ACC112 (cell line): Measurements from ENCODE around the gene GIMAP5.

ENCODE experiments used
- H2AFZ ChIP-seq: fragments of 200-600 bp; sonication (generic); one replicate; pipeline ENCODE4 v1.6.0; 2017; ENCODE audit warnings: antibody characterized with exemption, low read length; ENCODE audit not compliant: unreplicated experiment
- H3K27ac ChIP-seq: fragments of 200-600 bp; sonication (generic); 2 replicates; pipeline ENCODE4 v1.5.1; 2014; ENCODE audit warnings: low read depth, mild to moderate bottlenecking, antibody characterized with exemption, low read length, moderate library complexity
- H3K27me3 ChIP-seq: fragments of 200-600 bp; sonication (generic); 2 replicates; pipeline ENCODE4 v1.6.1; 2014; ENCODE audit warnings: mild to moderate bottlenecking, antibody characterized with exemption, low read length, moderate library complexity, mixed read lengths; ENCODE audit not compliant: insufficient read depth
- H3K36me3 ChIP-seq: fragments of 200-600 bp; sonication (generic); 2 replicates; pipeline ENCODE4 v1.6.1; 2016; ENCODE audit warnings: mild to moderate bottlenecking, antibody characterized with exemption, low read length, moderate library complexity, mixed read lengths; ENCODE audit not compliant: insufficient read depth
- H3K4me1 ChIP-seq: fragments of 200-600 bp; sonication (generic); one replicate; pipeline ENCODE4 v1.6.1; 2016; ENCODE audit warnings: low read length, mixed read lengths; ENCODE audit not compliant: insufficient read depth, unreplicated experiment, control insufficient read depth
- H3K4me3 ChIP-seq: fragments of 200-600 bp; sonication (generic); 2 replicates; pipeline ENCODE4 v1.5.1; 2014; ENCODE audit warnings: mild to moderate bottlenecking, low read depth, low read length
- H3K79me2 ChIP-seq: fragments of 200-600 bp; sonication (generic); one replicate; pipeline ENCODE4 v1.6.0; 2016; ENCODE audit warnings: low read length; ENCODE audit not compliant: control insufficient read depth, unreplicated experiment, insufficient read depth

GIMAP5 gene

DNA sequence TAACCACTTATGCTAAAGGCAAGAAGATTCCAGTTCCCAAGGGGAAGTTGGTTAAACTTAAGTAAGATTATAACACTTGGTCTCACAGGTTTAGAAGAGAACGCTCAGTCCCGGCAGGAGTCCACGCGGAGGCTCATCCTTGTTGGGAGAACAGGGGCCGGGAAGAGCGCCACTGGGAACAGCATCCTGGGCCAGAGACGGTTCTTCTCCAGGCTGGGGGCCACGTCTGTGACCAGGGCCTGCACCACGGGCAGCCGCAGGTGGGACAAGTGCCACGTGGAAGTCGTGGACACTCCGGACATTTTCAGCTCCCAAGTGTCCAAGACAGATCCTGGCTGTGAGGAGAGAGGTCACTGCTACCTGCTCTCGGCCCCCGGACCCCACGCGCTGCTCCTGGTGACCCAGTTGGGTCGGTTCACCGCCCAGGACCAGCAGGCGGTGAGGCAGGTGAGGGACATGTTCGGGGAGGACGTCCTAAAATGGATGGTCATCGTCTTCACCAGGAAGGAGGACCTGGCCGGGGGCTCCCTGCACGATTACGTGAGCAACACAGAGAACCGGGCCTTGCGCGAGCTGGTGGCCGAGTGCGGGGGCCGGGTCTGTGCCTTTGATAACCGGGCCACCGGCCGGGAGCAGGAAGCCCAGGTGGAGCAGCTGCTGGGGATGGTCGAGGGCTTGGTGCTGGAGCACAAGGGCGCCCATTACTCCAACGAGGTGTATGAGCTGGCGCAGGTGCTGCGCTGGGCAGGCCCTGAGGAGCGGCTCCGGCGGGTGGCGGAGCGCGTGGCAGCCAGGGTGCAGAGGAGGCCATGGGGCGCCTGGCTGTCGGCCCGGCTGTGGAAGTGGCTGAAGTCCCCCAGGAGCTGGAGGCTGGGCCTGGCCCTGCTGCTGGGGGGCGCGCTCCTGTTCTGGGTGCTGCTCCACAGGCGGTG lies 17.0 kb upstream of the GIMAP5 start:
- no peaks in the 10 kb centered on the region for H3K27me3 ChIP-seq
- H3K4me3 ChIP-seq = no peak overlapping the region
- H3K79me2 ChIP-seq = no peaks in the 10 kb centered on the region
- H3K27ac ChIP-seq = no peak overlapping the region
- H2AFZ ChIP-seq = no peak overlapping the region
- H3K4me1 ChIP-seq = no peaks in the 10 kb centered on the region
- H3K36me3 ChIP-seq = no peaks in the 10 kb centered on the region

- H3K79me2 ChIP-seq = no peaks in the 10 kb centered on the region
- no peaks in the 10 kb centered on the region for H3K36me3 ChIP-seq
- H3K4me1 ChIP-seq = no peaks in the 10 kb centered on the region
- no peak overlapping the region for H2AFZ ChIP-seq
- H3K27ac ChIP-seq = no peak overlapping the region
- H3K4me3 ChIP-seq = no peak overlapping the region
- H3K27me3 ChIP-seq = no peaks in the 10 kb centered on the region
Observed at GRCh38 chr7:150721970-150722373, 15.2 kb upstream of the GIMAP5 start.

DNA sequence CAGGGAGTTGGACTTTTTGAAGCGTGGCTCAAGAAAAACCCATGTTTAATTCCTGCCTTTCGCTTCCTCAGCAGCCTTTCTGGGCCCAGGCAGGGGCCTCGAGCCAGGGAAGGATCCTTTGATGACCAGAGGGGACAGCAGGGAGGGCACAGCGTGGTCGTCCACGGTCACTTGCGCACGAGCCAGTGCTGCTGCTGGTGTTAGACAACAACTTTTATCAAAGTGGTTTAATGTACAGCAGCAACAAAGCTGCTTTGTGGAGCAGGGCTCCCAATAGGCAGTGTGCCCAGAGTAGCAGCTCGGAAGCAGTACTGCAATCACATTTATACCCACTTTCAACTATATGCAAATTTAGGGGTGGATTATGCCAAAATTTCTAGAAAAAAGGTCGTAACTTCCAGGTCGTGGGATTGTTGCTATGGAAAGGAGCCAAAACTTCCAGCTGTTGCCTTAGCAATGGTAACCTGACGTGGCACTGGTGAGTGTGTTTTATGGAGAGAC lies 14.7 kb upstream of the GIMAP5 start:
- Histone ChIP-seq H3K4me1 (no peaks in the 10 kb centered on the region), H3K27ac (no peak overlapping the region), H2AFZ (no peak overlapping the region), H3K79me2 (no peaks in the 10 kb centered on the region), H3K27me3 (no peaks in the 10 kb centered on the region), H3K36me3 (no peaks in the 10 kb centered on the region), H3K4me3 (no peak overlapping the region)

- no peak overlapping the region for H2AFZ ChIP-seq
- H3K27ac ChIP-seq = no peak overlapping the region
- no peaks in the 10 kb centered on the region for H3K36me3 ChIP-seq
- H3K79me2 ChIP-seq = no peaks in the 10 kb centered on the region
- no peaks in the 10 kb centered on the region for H3K4me1 ChIP-seq
- no peaks in the 10 kb centered on the region for H3K27me3 ChIP-seq
- H3K4me3 ChIP-seq = no peak overlapping the region
Observed at GRCh38 chr7:150723467-150723866, 13.8 kb upstream of the GIMAP5 start.

DNA sequence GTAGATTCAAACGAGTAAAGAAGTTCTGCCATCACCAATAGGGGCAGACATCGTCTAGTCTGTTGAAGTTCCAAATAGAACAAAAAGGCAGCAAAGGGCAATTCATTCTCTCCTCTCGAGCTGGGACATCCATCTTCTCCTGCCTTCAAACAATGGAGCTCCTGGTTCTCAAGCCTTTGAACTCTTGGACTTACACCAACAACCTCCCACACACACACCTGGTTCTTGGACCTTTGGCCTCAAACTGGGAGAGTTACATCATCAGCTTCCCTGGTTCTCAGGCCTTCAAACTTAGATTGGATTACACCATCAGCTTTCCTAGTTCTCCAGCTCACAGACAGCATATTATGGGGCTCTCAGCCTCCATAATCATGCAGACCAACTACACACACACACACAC lies 9.8 kb upstream of the GIMAP5 start:
- Histone ChIP-seq H3K27me3 (no peaks in the 10 kb centered on the region), H3K4me1 (no peaks in the 10 kb centered on the region), H3K4me3 (no peak overlapping the region), H2AFZ (no peak overlapping the region), H3K27ac (no peak overlapping the region), H3K36me3 (no peaks in the 10 kb centered on the region), H3K79me2 (no peaks in the 10 kb centered on the region)

DNA sequence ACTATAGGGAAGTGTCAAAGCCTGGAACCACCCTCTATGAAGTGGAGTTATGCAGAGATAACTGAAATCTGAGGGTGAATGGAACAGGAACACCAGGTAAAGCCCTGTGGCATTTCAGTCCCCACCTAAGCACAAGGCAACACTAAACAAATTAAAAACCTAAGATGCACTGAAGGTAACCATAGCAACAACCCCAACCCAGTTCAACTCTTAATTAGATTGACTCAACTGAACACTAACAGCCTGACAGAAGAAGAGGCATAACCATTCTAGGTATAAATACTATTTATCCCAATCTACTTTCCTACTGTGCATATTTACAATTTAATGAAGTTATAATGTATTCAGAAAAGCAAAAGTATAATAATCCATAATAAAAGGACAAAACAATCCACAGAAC lies 9.2 kb upstream of the GIMAP5 start:
- H3K27me3 ChIP-seq = no peaks in the 10 kb centered on the region
- H3K36me3 ChIP-seq = no peaks in the 10 kb centered on the region
- H3K4me3 ChIP-seq = no peak overlapping the region
- H3K27ac ChIP-seq = no peak overlapping the region
- no peak overlapping the region for H2AFZ ChIP-seq
- no peaks in the 10 kb centered on the region for H3K4me1 ChIP-seq
- no peaks in the 10 kb centered on the region for H3K79me2 ChIP-seq

DNA sequence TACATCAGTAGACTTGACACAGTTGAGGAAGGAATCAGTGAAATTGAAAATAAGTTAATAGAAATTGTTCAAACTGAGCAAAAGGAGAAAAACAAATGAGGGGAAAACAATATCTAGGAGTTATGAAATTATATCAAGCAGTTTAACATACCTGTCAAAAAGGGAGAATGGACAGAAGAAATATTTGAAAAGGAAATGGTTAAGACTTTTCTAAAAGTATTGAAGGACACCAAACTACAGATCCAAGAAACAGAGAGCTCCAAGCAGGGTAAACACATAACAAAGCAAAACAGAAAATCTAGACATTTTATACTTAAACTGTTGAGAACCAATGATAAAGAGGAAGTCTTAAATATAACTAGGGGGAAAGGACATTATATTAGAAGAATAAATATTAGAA lies 8.6 kb upstream of the GIMAP5 start:
- no peak overlapping the region for H3K4me3 ChIP-seq
- H3K4me1 ChIP-seq = no peaks in the 10 kb centered on the region
- no peak overlapping the region for H2AFZ ChIP-seq
- no peaks in the 10 kb centered on the region for H3K36me3 ChIP-seq
- H3K27ac ChIP-seq = no peak overlapping the region
- no peaks in the 10 kb centered on the region for H3K79me2 ChIP-seq
- no peaks in the 10 kb centered on the region for H3K27me3 ChIP-seq

DNA sequence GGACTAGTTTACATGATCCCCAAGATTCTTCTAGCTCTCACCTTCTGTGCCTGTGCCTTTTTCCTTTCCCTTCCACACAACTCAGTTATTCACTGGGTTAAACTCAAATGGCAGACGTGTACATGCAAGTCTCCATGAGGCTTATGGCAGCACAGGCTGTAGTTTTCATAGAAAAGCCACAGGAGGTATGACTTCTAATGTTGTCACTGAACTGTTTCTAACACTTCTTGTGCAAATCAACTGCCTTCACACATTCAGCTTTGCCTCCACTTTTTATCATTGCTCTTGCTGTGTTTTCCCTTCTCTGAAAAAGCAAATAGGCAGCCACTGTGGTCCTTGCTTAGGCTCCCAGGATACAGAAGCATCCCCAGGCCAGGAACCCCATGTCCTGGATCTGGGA lies 5.3 kb upstream of the GIMAP5 start:
- no peaks in the 10 kb centered on the region for H3K36me3 ChIP-seq
- H2AFZ ChIP-seq = no peak overlapping the region
- no peak overlapping the region for H3K27ac ChIP-seq
- no peak overlapping the region for H3K4me3 ChIP-seq
- H3K4me1 ChIP-seq = no peaks in the 10 kb centered on the region
- no peaks in the 10 kb centered on the region for H3K27me3 ChIP-seq
- no peaks in the 10 kb centered on the region for H3K79me2 ChIP-seq

GRCh38 chr7:150732786-150733481 lies 4.3 kb upstream of the GIMAP5 start:
- Histone ChIP-seq H3K36me3 (no peaks in the 10 kb centered on the region), H2AFZ (no peak overlapping the region), H3K79me2 (no peaks in the 10 kb centered on the region), H3K27me3 (no peaks in the 10 kb centered on the region), H3K27ac (no peak overlapping the region), H3K4me3 (no peak overlapping the region), H3K4me1 (no peaks in the 10 kb centered on the region)

DNA sequence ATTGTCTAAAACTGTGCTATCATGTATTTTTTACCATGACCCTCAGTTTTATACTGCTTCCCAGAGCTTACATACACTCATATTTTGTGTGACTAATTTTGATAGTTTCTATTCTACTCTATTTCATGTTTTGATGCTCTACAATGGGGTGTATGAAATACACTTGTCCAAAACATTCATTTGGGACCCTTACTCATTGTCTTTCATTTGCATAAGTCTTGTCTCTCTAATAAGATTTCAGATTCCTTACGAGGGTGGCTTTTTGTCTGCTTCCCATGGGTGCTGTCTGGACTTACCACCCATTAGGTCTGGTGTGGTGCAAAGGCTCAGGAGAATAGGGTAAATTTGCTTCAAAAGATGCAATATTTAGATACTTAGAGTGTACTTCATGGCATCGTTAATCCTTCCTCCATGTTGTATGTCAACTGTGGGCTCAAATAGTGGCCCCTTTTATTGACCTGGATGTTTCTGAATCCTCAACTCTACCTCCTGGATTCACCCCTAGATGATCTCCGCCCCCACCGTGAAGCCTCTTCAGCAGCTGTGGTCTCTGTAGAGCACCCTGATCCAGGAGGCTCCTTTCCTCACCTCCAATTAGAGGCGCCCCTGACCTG lies 3.6 kb upstream of the GIMAP5 start:
- Histone ChIP-seq H3K36me3 (no peaks in the 10 kb centered on the region), H3K79me2 (no peaks in the 10 kb centered on the region), H3K4me3 (no peak overlapping the region), H3K27me3 (no peaks in the 10 kb centered on the region), H3K4me1 (no peaks in the 10 kb centered on the region), H2AFZ (no peak overlapping the region), H3K27ac (no peak overlapping the region)
